ENCODE data around the gene CARNS1.

DNA sequence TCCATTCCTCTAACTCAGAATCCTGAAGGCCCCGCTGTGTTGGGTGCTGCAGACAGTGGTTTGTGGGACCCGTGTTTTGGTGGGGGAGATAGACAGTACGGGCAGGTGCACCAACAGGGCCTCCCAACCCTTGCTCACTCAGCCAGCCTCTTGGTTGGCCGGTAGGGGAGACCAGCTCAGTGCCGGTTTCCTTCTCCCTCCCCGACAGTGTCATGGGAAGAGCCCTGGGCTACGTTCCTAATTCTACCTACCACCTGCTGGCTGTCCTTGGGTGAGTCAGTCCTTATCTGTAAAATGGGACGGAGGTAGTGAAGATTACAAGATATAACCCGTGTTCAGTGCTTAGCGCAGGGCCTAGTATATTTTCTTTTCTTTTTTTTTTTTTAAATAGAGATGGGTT, 47.7 kb downstream of the CARNS1 start:
- TF ChIP-seq, protein P1, sequence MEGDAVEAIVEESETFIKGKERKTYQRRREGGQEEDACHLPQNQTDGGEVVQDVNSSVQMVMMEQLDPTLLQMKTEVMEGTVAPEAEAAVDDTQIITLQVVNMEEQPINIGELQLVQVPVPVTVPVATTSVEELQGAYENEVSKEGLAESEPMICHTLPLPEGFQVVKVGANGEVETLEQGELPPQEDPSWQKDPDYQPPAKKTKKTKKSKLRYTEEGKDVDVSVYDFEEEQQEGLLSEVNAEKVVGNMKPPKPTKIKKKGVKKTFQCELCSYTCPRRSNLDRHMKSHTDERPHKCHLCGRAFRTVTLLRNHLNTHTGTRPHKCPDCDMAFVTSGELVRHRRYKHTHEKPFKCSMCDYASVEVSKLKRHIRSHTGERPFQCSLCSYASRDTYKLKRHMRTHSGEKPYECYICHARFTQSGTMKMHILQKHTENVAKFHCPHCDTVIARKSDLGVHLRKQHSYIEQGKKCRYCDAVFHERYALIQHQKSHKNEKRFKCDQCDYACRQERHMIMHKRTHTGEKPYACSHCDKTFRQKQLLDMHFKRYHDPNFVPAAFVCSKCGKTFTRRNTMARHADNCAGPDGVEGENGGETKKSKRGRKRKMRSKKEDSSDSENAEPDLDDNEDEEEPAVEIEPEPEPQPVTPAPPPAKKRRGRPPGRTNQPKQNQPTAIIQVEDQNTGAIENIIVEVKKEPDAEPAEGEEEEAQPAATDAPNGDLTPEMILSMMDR (IDR thresholded peaks at IDR 0.05 in 2 of 3, conservative IDR thresholded peaks at IDR 0.05 in 1 of 3; ENCODE audit: control insufficient read depth in 2 of 3, extremely low read depth in 1 of 3, insufficient read depth in 1 of 3, low read depth in 3 of 3, low read length in 3 of 3), result no peak
- no peak for TF ChIP-seq CREM (IDR thresholded peaks at IDR 0.05; ENCODE audit: low read depth)
- no peak for TF ChIP-seq GATAD2B (conservative IDR thresholded peaks at IDR 0.05; ENCODE audit: low read depth)
- TF ChIP-seq, protein P2, sequence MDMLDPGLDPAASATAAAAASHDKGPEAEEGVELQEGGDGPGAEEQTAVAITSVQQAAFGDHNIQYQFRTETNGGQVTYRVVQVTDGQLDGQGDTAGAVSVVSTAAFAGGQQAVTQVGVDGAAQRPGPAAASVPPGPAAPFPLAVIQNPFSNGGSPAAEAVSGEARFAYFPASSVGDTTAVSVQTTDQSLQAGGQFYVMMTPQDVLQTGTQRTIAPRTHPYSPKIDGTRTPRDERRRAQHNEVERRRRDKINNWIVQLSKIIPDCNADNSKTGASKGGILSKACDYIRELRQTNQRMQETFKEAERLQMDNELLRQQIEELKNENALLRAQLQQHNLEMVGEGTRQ (IDR thresholded peaks at IDR 0.05; ENCODE audit: borderline replicate concordance, low read depth, low read length), result no peak
- no peak for TF ChIP-seq JUND (IDR thresholded peaks at IDR 0.05; ENCODE audit: low read depth, low read length)
- TF ChIP-seq, protein P3, sequence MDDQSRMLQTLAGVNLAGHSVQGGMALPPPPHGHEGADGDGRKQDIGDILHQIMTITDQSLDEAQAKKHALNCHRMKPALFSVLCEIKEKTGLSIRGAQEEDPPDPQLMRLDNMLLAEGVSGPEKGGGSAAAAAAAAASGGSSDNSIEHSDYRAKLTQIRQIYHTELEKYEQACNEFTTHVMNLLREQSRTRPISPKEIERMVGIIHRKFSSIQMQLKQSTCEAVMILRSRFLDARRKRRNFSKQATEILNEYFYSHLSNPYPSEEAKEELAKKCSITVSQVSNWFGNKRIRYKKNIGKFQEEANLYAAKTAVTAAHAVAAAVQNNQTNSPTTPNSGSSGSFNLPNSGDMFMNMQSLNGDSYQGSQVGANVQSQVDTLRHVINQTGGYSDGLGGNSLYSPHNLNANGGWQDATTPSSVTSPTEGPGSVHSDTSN (IDR thresholded peaks at IDR 0.05; ENCODE audit: insufficient replicate concordance, low read depth, low read length), result no peak
- TF ChIP-seq RB1 (IDR thresholded peaks at IDR 0.05; ENCODE audit: borderline replicate concordance), result no peak
- no peak for TF ChIP-seq POLR2A (IDR thresholded peaks at IDR 0.05; ENCODE audit: low read depth, low read length)
- no peak for TF ChIP-seq ZNF274 (IDR thresholded peaks at IDR 0.05; ENCODE audit: insufficient read depth, insufficient read length)
- TF ChIP-seq MYC (IDR thresholded peaks at IDR 0.05; ENCODE audit: insufficient read depth, insufficient read length, insufficient replicate concordance, low read length, severe bottlenecking), result no peak
- no peak for TF ChIP-seq ZSCAN29 (IDR thresholded peaks at IDR 0.05)
- no peak for TF ChIP-seq DPF2 (IDR thresholded peaks at IDR 0.05)
